GM06990 (cell line): ENCODE results near the gene GHITM.
"Not testable (repeated sequence)": the region's sequence is repeated elsewhere in the genome, so short reads cannot be mapped to it uniquely, and the experiment has no call there.

Experiments
- DNase-seq: peaks from one replicate; pipeline ENCODE4 v3.0.0-alpha.2; 2011; ENCODE audit not compliant: insufficient read length; ENCODE audit errors: extremely low read depth
- H3K27me3 ChIP-seq: replicated peaks from 2 replicates; pipeline ENCODE4 v1.6.0; 2011; ENCODE audit warnings: low read length; ENCODE audit not compliant: control insufficient read depth, insufficient read depth
- H3K36me3 ChIP-seq: 2 replicates; pipeline ENCODE4 v1.5.1; 2011; ENCODE audit warnings: low read length; ENCODE audit not compliant: control insufficient read depth, insufficient read depth
- H3K4me3 ChIP-seq: replicated peaks from 2 replicates; pipeline ENCODE4 v1.5.1; 2011; ENCODE audit warnings: low read depth, mild to moderate bottlenecking, control low read depth, low read length
- TF ChIP-seq, protein P1 (sequence below): IDR thresholded peaks from 2 replicates; pipeline ENCODE4 v1.5.1; 2011; ENCODE audit warnings: low read length, control low read depth, mild to moderate bottlenecking, inconsistent platforms; ENCODE audit not compliant: insufficient read depth, poor library complexity, severe bottlenecking

Gene GHITM

DNA sequence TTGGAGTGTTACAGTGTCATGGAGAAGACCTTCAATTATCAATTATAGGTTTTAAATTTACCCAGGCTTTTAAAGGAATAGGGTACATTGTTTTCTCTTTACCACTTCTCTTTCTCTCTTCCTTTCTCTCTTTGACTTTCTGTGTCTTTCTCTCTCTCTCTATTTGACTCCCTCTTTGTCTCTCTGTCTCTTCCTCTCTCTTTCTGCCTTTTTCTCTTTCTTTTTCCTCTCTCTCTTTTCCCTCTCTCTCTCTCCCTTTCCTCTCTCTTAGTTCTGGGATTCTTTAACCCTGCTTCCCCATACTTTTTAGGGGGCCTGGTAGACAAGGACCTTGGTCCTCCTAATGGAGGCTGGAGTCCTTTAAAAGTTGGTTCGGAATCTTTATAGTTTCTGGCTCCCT lies 15.9 kb upstream of the GHITM start:
- TF ChIP-seq, protein P1, sequence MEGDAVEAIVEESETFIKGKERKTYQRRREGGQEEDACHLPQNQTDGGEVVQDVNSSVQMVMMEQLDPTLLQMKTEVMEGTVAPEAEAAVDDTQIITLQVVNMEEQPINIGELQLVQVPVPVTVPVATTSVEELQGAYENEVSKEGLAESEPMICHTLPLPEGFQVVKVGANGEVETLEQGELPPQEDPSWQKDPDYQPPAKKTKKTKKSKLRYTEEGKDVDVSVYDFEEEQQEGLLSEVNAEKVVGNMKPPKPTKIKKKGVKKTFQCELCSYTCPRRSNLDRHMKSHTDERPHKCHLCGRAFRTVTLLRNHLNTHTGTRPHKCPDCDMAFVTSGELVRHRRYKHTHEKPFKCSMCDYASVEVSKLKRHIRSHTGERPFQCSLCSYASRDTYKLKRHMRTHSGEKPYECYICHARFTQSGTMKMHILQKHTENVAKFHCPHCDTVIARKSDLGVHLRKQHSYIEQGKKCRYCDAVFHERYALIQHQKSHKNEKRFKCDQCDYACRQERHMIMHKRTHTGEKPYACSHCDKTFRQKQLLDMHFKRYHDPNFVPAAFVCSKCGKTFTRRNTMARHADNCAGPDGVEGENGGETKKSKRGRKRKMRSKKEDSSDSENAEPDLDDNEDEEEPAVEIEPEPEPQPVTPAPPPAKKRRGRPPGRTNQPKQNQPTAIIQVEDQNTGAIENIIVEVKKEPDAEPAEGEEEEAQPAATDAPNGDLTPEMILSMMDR = no peak
- H3K27me3 ChIP-seq = no peaks in the 10 kb centered on the region
- H3K4me3 ChIP-seq = no peak overlapping the region
- H3K36me3 ChIP-seq = no peaks in the 10 kb centered on the region
- no peak for DNase-seq

DNA sequence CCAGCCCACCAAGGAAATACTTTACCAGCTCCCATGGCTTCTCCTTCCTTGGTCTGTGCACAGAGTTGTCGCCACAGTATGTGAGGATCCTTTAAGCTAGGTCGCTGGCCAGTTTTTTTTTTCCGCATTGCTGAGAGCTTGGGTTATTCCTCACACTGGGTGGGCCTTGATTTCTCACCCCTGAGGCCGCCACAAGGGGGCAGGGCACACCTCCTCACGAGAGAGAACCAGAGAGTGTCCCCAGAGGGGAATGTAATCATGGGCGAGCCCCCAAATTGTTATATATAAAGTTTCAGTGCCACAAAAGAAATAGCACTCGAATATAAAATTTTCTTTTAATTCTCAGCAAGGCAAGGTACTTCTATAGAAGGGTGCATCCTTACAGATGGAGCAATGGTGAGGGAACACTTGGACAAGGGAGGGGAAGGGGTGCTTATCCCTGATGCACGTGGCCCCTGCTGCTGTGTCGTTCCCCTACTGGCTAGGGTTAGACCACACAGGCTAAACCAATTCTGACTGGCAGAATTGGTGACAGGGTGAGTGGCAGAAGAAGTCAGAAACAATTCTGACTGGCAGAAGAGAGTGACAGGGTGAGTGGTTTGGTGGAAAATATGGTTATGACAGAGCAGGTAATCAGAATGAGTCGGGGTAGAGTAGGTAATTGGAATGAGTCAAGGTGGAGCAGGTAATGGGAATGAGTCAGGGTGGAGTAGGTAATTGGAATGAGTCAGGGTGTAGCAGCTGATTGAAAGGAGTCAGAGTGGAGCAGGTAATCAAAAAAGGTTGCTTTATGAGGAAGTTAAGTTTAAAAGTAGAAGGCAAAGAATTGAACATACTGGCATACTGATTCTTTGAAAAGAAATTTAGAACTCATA lies 13.2 kb upstream of the GHITM start:
- not testable (repeated sequence) for H3K27me3 ChIP-seq, H3K4me3 ChIP-seq, DNase-seq, H3K36me3 ChIP-seq
- TF ChIP-seq, protein P1 = peak; percentile 12

DNA sequence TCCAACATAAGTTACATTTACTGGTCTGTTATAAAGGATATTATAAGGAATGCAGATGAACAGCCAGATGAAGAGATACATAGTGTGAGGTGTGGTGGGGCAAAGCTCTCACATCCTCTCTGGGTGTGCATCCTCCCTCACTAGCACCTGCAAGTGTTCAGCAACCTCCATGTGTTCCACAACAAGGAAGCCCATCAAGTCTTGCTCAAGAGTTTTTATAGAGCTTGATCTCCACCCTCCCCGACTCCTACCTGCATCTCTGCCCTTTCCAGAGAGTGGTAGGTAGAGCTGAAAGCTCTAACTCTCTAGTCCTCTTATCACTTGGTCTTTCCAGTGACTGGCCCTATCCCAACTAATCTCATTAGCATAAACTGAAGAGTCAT lies 12.5 kb upstream of the GHITM start:
- H3K27me3 ChIP-seq = no peaks in the 10 kb centered on the region
- no peaks in the 10 kb centered on the region for H3K36me3 ChIP-seq
- no peak overlapping the region for H3K4me3 ChIP-seq
- TF ChIP-seq, protein P1 = no peak
- DNase-seq = no peak

DNA sequence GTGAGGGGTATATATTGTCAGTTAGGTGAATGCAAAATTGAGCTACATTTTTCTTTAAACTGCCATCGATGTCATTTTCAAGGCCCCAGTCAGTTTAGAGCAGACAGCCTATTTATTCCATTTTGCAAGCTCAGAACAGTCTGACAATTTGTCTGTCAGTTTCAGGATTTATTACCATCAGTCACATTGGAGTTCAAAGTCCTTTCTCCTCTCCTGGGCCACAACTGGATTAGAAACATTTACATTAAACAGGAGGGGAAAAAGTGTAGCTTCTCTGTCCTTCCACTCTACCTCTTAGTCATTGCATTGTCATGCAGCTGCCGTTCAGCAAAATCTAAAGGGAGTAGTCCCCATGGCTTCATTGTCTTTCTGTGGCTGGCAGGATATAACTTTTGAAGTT lies 3.5 kb upstream of the GHITM start:
- TF ChIP-seq, protein P1 = no peak
- no peak overlapping the region for H3K4me3 ChIP-seq
- DNase-seq = no peak
- H3K36me3 ChIP-seq = no peaks in the 10 kb centered on the region
- no peaks in the 10 kb centered on the region for H3K27me3 ChIP-seq

DNA sequence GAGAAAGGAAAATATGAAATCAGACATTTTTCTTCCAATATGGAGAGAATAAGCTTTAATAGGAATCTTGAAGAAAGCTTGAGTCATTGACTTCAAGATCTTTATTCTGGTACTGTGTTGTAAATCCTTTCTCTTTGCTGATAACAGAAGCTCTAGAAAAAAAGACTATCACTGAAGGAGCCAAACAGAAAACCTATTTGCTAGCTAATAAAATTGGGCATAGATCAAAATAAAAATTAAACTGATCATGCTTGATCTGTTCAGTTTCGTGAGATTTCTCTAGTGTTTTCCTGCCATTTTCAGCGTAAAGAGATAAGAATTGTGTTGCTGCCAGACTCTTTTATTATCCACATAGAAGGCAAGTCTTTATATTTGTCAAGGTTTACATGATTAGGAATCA lies 1.5 kb upstream of the GHITM start:
- no peaks in the 10 kb centered on the region for H3K36me3 ChIP-seq
- no peaks in the 10 kb centered on the region for H3K27me3 ChIP-seq
- no peak for DNase-seq
- TF ChIP-seq, protein P1 = no peak
- no peak overlapping the region for H3K4me3 ChIP-seq
